ENCODE data around the gene AGAP1.

Gene AGAP1

DNA sequence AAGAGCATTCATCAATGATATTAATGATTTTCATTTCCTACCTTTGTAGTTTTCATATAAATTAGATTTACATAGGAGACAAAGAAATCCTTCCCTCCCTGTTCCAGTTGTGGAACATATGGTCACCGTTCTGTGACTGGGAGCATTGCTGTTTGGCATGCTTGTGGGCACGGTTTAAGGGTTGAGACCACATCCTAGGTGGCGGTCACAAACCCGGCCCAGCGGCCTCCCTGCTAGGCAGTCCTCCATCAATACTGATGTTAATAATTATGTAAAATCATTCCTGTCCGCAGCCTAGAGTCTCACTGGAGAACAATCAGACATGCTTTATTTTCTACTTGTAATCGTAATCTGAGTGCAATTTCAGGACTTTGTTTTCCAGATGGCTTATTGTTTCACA is 117.9 kb downstream of the AGAP1 start:
- no peak for DNase-seq
- in situ Hi-C loops (cut with MboI; ENCODE audit: low pct_unique_long_range_greater_than_20kb, low sequenced_read_pairs), result loop anchor here (25.0 kb wide), 1 partner anchor 126 kb away; no protein-coding TSS in a partner anchor

DNA sequence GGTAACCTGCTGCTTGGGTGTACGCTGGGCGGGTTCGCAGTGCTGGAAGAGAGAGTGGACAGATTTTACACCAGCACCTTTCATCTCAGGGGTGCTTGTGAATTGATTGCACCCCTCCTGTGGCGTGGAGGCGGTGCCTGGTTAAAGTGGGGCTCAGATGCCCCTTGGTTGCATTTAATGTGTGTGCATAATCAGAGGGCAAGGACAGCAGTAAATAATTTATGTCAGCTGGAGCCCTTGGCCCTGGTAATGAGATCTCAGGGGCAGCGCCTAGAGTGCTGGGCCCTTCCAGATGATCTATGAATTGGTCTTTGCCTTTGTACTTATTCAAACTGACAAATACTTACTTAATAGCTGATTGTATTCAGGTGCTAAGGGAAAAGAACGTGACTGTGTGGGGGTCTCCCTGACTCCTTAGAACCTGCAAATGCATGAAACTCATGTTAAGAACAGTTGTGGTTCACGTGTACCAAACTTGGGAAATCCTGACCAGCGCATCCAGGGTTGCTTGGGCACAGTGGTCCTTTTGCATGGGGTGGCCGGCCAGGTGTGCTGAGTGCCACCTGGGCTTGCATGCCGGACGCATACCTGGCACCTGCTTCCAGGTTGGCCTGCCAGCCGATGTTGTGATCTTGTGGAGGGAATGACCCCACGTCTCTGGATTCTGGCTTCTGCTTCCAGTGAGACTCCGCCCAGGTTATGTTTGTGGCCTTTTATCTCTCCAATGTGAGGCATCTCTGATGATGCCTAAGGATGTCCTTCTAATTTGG is 118.5 kb downstream of the AGAP1 start:
- DNase-seq, result no peak
- in situ Hi-C loops (cut with MboI; ENCODE audit: low pct_unique_long_range_greater_than_20kb, low sequenced_read_pairs), result loop anchor here (25.0 kb wide), 1 partner anchor 125 kb away; no protein-coding TSS in a partner anchor

DNA sequence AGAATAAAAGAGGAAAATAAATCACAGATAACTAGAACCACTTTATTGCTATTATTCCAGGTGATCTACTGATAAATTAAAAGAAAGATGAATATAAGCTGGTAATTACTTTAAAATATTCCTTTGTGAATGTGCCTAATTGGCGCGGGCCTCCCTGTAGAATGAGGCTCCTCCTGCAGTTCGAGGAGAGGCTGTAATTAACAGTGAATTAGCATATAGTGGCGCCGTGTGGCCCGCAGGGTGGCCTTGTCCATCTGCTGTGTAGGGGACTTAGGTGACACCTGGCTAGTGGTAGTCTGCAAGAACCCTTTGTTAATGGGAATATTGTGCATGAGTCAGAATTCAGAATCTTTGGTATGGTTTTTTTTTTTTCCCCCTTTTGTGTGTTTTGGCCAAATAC is 119.8 kb downstream of the AGAP1 start:
- in situ Hi-C loops (cut with MboI; ENCODE audit: low pct_unique_long_range_greater_than_20kb, low sequenced_read_pairs), result loop anchor here (25.0 kb wide), 1 partner anchor 124 kb away; no protein-coding TSS in a partner anchor
- DNase-seq, result no peak

DNA sequence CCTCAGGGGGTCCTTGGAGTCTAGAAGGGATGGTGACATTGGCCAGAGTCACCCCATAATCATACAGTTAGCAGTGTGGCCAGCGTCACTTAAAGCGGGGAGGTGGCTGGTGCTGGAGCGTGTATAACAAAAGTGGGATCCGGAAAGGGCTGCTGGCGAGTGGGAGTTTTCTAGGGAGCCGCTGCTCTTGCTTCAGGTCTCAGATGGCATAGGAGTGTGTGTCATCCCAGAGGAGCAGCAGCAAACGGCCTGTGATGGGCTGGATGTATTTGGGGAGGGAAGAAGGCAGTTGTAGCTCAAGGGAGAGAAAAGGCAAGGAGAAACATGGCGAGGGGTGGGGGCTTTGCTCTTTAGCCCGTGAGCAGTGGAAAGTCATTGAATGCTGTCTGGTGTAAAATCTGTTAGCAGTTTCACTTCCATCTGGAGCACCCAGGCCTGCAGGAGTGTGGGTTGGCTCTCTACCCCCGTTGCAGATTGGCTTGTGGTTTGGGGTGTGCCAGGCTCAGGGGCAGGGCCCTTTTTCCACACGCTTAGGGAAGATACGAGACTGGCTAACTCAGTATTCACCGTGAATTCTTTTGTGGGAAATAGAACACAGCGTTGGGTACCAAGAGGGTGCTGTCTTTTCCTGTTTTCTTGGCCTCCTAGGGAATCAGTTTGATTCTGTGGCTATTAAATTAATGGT is 120.5 kb downstream of the AGAP1 start:
- no peak for DNase-seq
- in situ Hi-C loops (cut with MboI; ENCODE audit: low pct_unique_long_range_greater_than_20kb, low sequenced_read_pairs), result loop anchor here (25.0 kb wide), 1 partner anchor 123 kb away; no protein-coding TSS in a partner anchor

DNA sequence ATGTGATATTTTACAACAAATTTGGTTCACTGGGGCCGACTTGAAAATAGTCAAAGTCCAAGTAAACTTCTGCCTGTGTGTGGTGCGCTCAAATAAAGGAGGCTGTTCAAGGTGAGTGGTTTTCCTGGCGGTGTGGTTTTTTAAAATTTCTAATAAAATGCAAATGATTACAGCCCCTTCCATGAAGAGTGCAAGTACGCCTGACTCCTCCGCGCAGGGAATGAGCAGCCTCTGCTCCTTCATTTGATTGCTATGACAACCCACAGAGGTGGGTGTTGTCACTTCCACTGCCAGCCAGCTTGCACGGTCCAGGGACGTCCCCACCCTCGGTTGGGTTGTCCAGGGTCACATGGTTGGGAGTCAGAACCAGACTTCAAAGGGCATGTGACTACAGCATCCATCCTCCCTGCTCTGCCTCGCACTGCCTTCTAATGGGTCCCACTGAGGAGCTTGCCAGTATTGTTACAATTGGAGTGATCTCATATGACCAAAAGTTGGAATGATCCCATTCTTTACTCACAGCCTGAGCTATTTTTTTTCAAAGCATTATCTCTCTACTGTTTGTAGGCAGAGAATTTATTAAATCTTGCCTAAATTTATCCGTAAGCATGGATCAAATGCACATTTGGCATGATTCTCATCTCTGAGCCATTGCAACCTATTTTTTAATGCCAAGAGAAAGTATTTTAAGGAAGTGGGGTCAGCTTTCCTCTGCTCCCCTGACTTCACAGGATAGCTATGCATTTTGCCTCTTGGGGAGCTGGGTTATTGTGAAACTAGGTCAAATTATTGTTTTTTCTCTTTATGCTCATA is 121.3 kb downstream of the AGAP1 start:
- DNase-seq, result no peak
- in situ Hi-C loops (cut with MboI; ENCODE audit: low pct_unique_long_range_greater_than_20kb, low sequenced_read_pairs), result loop anchor here (25.0 kb wide), 1 partner anchor 122 kb away; no protein-coding TSS in a partner anchor

DNA sequence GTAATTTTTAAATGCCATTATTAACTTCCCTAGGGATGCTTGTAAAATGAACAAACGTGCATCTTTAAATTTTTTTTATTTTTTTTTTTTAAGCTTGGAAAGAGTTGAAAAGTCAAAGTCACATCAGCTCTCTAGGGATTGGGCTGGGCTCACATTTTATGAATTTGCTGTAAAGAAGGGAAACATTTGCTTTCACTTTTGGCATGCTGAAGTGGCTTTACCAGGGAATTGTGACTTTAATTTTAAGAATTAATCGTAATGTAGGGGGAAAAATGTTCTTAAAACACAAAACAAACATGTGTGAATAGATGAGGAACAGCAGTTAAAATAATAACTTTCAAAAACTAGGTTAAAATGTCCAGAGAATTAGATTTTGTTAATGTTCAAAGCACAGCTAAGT is 123.0 kb downstream of the AGAP1 start:
- no peak for DNase-seq
- in situ Hi-C loops (cut with MboI; ENCODE audit: low pct_unique_long_range_greater_than_20kb, low sequenced_read_pairs), result loop anchor here (25.0 kb wide), 1 partner anchor 120 kb away; no protein-coding TSS in a partner anchor

DNA sequence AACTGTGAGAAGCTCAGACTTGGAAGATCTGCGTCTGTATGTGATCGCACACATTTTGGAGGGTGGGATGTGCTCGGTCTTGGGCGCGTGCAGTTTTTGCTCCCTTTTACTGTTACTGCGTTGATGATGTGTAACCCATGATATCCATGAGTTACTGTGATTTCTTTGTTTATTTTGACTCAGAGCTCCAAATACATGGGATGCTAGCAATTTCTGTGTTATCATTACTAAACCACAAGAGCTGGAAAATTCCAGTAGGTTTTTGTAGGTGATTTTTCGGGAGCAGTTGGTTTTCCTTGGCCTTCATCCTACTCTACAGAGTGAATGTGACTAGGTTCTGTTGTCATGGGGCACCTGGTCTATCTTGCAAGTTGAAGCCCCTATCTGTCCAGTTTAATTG is 124.2 kb downstream of the AGAP1 start:
- DNase-seq, result no peak
- in situ Hi-C loops (cut with MboI; ENCODE audit: low pct_unique_long_range_greater_than_20kb, low sequenced_read_pairs), result loop anchor here (25.0 kb wide), 1 partner anchor 119 kb away; no protein-coding TSS in a partner anchor

DNA sequence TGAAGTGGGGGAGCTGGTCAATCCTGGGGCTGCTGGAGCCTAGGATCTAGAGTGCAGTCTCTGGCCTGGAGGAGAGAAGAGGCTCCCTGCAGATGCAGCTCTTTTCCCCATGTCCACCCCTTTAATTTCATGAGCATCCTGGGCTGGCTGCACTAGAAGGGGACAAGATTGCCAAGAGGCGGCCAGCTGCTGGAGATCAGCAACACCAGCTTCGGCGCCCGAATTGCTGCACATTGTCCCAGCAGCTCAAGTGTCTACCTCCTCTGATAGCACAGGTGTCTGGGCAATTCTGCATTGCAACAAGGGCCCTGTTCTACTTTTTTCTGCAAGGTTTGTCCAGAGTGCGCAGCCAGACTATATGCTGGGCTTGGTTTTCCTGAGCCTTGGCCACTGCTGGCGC is 125.7 kb downstream of the AGAP1 start:
- no peak for DNase-seq

DNA sequence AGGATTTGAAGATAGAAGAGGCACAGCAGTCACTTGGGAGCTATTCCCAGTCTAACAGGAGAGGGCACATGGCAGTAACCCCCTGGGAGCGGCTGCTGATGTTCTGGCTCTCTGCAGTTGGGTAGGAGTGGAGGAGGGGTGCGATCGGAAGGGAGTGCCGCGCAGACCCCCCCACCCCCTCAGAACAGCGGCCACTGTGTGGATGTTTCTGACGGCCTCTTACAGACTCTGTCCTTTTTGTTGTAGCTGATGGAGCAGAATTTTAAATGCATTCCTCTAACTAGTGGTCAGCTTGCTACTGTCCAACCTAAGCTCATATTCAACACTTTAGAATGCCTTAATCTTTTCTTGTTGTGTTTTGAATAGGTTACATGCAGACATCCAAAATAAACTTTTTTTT is 127.9 kb downstream of the AGAP1 start:
- no peak for DNase-seq

More for the DNA sequence above, 125.7 kb downstream of the AGAP1 start:
- in situ Hi-C loops (cut with MboI; ENCODE audit: low pct_unique_long_range_greater_than_20kb, low sequenced_read_pairs), result loop anchor here (25.0 kb wide), 1 partner anchor 118 kb away; no protein-coding TSS in a partner anchor

DNA sequence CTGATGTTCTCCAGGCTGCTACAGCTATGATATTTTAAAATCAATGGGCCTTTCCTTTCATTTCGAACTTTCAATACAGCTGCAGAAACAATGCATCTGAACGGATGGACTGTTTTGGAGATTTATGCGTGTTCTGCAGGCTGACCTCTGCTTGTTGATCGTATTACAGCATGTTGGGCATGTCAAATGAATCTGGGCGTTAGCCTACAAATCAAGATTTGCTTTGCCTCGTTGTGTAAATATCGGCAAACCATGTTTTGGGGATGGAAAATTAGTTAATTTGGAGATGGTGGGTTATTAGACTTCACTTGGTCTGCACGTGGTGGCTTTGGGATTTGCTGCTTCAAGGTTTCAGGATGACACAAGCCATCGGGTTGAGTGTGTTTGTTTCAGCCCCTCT is 129.3 kb downstream of the AGAP1 start:
- in situ Hi-C loops (cut with MboI; ENCODE audit: low pct_unique_long_range_greater_than_20kb, low sequenced_read_pairs), result loop anchor here (25.0 kb wide), 1 partner anchor 114 kb away; no protein-coding TSS in a partner anchor
- no peak for DNase-seq

More for the DNA sequence above, 127.9 kb downstream of the AGAP1 start:
- in situ Hi-C loops (cut with MboI; ENCODE audit: low pct_unique_long_range_greater_than_20kb, low sequenced_read_pairs), result loop anchor here (25.0 kb wide), 1 partner anchor 116 kb away; no protein-coding TSS in a partner anchor

DNA sequence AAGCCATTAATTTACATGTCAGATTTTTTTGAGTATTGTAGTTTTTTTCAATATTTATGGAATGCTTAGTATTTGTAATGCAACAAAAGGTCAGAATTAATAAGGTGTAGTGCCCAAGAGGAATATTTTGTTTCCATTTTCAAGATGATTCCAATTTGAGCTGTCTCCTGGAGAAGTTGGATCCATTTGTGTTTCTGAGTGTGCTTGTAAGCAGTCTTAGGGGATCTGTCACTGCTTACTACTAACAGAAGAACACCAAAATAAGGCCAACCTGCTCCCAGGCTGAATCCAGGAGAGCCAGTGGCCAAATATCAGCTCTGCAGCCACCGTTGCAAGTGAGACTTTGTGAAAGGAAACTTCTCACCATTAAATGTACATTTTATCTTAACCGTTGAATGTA is 129.9 kb downstream of the AGAP1 start:
- DNase-seq, result no peak
- in situ Hi-C loops (cut with MboI; ENCODE audit: low pct_unique_long_range_greater_than_20kb, low sequenced_read_pairs), result loop anchor here (25.0 kb wide), 1 partner anchor 114 kb away; no protein-coding TSS in a partner anchor

DNA sequence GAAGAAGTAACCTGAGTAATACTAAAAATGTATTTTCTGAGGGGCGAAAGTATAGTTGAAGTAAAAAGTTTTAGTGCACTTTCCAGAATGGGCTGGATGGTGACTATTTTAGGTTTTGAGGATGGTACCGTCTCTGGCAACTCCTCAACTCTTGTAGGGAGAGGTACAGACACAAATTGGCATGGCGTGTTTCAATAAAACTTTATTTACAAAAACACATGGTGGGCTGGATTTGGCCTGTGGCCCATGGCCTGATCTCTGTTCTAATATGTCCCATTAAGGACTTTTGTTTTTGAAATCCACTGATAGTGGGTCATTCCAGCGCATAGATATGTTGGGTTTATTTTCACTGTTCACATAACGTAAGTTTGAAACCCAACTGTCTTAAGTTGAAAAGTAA is 132.8 kb downstream of the AGAP1 start:
- in situ Hi-C loops (cut with MboI; ENCODE audit: low pct_unique_long_range_greater_than_20kb, low sequenced_read_pairs), result no loop called here
- DNase-seq, result no peak

DNA sequence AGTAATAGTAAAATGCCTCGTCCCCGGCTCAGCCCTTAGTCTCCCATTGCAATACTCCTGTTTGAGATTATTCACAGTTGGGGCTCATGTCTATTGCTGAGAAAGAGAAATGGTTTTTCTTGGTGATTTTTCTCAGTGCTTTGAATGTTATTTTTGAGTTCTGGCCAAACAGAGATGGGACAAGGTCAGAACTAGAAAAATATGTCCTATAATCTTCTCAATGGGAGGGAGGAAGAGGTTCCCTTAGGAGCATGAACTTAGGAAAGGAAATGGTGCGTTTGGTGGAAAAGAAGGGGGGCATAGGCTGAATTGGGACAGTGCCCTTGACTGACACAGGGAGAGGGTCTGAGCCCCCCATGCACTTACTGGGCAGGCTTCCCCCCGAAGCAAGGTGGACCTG is 133.8 kb downstream of the AGAP1 start:
- DNase-seq, result no peak
- in situ Hi-C loops (cut with MboI; ENCODE audit: low pct_unique_long_range_greater_than_20kb, low sequenced_read_pairs), result no loop called here

DNA sequence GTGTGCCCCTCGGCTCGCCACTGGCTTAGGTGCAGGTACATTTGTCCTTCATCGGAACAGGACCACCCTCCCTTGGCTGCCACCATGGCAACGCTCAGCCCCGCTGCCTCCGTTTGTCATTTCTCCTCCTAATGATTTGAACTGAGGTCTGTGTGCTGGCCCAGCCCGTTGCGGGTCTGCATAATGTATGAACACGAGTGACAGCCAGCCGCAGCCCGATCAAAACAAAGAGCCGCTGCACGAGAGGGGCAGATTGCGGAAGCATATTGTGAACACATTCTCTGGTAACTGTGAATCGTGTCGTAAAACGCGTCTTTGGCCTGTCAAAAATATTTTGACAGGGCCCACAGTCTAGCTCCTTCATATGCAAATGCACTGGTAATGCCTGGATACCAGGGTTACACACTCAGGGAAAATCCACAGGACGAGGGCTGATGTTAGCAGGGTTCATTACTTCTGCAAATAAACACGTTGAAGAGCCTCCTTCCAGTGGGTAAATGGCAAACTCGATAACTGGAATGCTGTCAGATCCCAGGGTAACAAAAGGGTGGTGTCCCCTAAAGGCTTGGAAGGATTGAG is 137.0 kb downstream of the AGAP1 start:
- DNase-seq, result no peak
- in situ Hi-C loops (cut with MboI; ENCODE audit: low pct_unique_long_range_greater_than_20kb, low sequenced_read_pairs), result no loop called here

DNA sequence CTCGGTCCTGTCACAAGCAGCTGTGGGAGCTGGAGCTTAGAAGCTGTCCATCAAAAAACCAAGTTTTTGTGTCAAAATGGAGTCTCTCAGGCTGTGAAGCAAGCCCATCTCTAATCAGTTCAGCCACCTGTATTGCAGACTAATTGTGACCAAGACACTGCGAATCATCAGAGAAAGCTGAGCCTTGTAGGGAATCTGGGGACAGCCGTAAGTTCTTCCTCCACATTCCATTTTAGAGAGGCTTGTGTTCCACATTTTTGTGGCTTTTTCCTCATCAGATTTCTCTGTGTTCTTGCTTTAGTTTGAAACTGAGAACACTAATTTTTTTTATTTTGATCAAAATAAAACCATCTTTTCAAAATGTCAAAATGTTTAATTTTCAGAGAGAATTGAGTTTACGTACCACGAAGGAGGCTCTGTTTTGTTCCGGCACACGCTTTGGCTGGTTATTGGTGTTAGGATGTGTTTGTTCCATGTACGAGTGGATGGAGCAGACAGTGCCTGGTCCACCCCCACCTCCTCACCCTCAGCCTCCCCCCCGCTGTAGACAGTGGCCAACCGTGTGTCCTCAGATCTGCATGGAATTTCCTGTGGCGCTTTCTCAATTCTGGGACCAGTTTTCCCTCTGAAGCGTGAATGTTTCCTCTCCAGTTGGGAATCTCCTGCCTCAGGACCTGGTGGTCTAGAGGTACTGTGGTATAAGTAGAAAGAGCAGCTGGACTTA is 140.8 kb downstream of the AGAP1 start:
- in situ Hi-C loops (cut with MboI; ENCODE audit: low pct_unique_long_range_greater_than_20kb, low sequenced_read_pairs), result no loop called here
- DNase-seq, result no peak

DNA sequence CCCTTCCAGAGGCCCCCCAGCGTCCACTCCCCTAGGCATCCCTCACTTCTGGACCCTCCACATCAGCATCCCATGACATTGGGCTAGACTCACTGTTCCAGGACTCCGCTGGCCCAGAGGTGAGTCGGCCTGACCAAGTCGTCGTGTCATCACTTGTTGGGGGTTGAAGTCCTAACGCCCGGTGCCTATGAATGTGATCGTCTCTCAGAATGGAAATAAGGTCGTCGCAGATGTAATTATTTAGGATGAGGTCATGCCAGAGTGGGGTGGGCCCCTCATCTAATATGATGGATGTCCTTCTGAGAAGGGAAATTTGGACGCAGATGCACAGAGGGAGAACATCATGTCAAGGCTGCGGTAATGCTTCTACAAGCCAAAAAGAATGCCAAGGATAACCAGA is 142.7 kb downstream of the AGAP1 start:
- no peak for DNase-seq
- in situ Hi-C loops (cut with MboI; ENCODE audit: low pct_unique_long_range_greater_than_20kb, low sequenced_read_pairs), result no loop called here

DNA sequence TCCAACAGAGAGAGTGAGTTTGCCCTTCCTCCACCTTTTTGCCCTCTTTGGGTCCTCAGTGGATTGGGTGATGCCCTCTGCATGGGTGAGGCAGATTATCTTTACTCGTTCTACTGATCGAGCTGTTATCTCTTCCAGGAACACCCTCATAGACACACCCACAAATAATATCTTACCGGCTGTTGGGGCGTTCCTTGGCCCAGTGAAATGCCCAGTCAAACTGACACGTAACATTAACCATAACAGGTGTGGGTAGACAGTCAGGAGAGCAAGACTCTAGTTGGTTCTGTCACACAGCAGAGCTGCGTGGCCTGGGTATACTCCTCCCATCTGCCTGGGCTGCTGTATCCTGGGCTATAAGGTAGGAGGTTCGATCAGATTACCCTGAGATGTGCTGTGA is 144.1 kb downstream of the AGAP1 start:
- DNase-seq, result no peak
- in situ Hi-C loops (cut with MboI; ENCODE audit: low pct_unique_long_range_greater_than_20kb, low sequenced_read_pairs), result no loop called here

Data from KBM-7 (cell line).